ENCODE data around the gene MUC22. TPM values are rescaled to one million over a fixed set of nuclear protein-coding genes. Genes with fewer than 3 reads are reported as not detected.
"Not testable (repeated sequence)": the region's sequence is repeated elsewhere in the genome, so short reads cannot be mapped to it uniquely, and the experiment has no call there.

MUC22 gene
- total and polyA plus RNA-seq, 11 donors, result 0.01 to 0.49 (median 0.20) TPM; not detected in 1

GRCh38 chr6:31048099-31048498 lies 37.8 kb downstream of the MUC22 start:
- ATAC-seq (no peak), DNase-seq (no peak)
- TF ChIP-seq CTCF (IDR thresholded peaks at IDR 0.05) (no peak), POLR2A (IDR thresholded peaks at IDR 0.05) (no peak)
- no peak overlapping the region for H3K4me3 ChIP-seq
- peaks cover 0 to 6% (median 0%) of the 10 kb centered on the region in 12 donors for H3K4me1 ChIP-seq
- no peaks in the 10 kb centered on the region for H3K9me3 ChIP-seq
- WGBS, 4 donors, result 79 to 88% (median 84%) methylated on average over 4 of the region's 4 CpGs
- no peaks in the 10 kb centered on the region for H3K36me3 ChIP-seq
- intact Hi-C loops (cut with DNase I), result loop anchor here in 3 of 10 donors (5.0 to 10.0 kb wide), 3 partner anchors 123 to 133 kb away; partner anchors contain the start of gene VARS2 (in 1 of the 3)
- peaks cover 0 to 14% (median 0%) of the 10 kb centered on the region in 9 donors for H3K27me3 ChIP-seq
- no peak overlapping the region for H3K27ac ChIP-seq

GRCh38 chr6:31049518-31049917 lies 39.2 kb downstream of the MUC22 start:
- DNase-seq (no peak), ATAC-seq (no peak)
- H3K36me3 ChIP-seq, result no peaks in the 10 kb centered on the region
- intact Hi-C loops (cut with DNase I), result loop anchor here in 3 of 10 donors (5.0 to 10.0 kb wide), 3 partner anchors 125 to 135 kb away; partner anchors contain the start of gene VARS2 (in 1 of the 3)
- H3K4me3 ChIP-seq, result no peak overlapping the region
- no peak overlapping the region for H3K27ac ChIP-seq
- TF ChIP-seq POLR2A (IDR thresholded peaks at IDR 0.05) (no peak), CTCF (IDR thresholded peaks at IDR 0.05) (no peak)
- H3K27me3 ChIP-seq, result peaks cover 0 to 21% (median 0%) of the 10 kb centered on the region in 9 donors
- H3K4me1 ChIP-seq, result no peaks in the 10 kb centered on the region
- 88 to 93% (median 91%) methylated on average over 6 of the region's 6 CpGs for WGBS, 4 donors
- H3K9me3 ChIP-seq, result no peaks in the 10 kb centered on the region

GRCh38 chr6:31053187-31053586 lies 42.9 kb downstream of the MUC22 start:
- 59 to 75% (median 68%) methylated on average over 4 of the region's 4 CpGs for WGBS, 4 donors

GRCh38 chr6:31053873-31054272 lies 43.6 kb downstream of the MUC22 start:
- Histone ChIP-seq H3K9me3 (no peaks in the 10 kb centered on the region), H3K4me3 (peak overlapping the region in 5 of 12 donors; percentile 5 to 24 (median 10)), H3K27me3 (peaks cover 0 to 16% (median 0%) of the 10 kb centered on the region in 9 donors), H3K4me1 (no peaks in the 10 kb centered on the region), H3K36me3 (no peaks in the 10 kb centered on the region), H3K27ac (no peak overlapping the region)
- peak in 2 of 4 donors; percentile 28 to 39 for ATAC-seq
- DNase-seq, result peak in 3 of 5 donors; percentile 11 to 48 (median 31)
- intact Hi-C loops (cut with DNase I), result no loop called here
- 12 to 32% (median 17%) methylated on average over 7 to 8 of the region's 8 CpGs for WGBS, 4 donors
- TF ChIP-seq CTCF (IDR thresholded peaks at IDR 0.05) (no peak), POLR2A (IDR thresholded peaks at IDR 0.05) (no peak)

More at GRCh38 chr6:31053187-31053586, 42.9 kb downstream of the MUC22 start:
- H3K27ac ChIP-seq; DNase-seq; H3K36me3 ChIP-seq; intact Hi-C loops (cut with DNase I); ATAC-seq; H3K4me1 ChIP-seq; H3K9me3 ChIP-seq: not testable (repeated sequence)
- Histone ChIP-seq H3K4me3 (peak overlapping the region in 4 of 12 donors; percentile 5 to 24 (median 10)), H3K27me3 (peaks cover 0 to 17% (median 0%) of the 10 kb centered on the region in 9 donors)

GRCh38 chr6:31055441-31055840 lies 45.2 kb downstream of the MUC22 start:
- Histone ChIP-seq H3K4me3 (no peak overlapping the region), H3K27me3 (peaks cover 0 to 10% (median 0%) of the 10 kb centered on the region in 9 donors), H3K4me1 (no peaks in the 10 kb centered on the region), H3K36me3 (no peaks in the 10 kb centered on the region), H3K27ac (no peak overlapping the region), H3K9me3 (no peaks in the 10 kb centered on the region)
- TF ChIP-seq POLR2A (IDR thresholded peaks at IDR 0.05) (no peak), CTCF (IDR thresholded peaks at IDR 0.05) (no peak)
- WGBS, 4 donors, result 79 to 86% (median 83%) methylated on average over 3 to 4 of the region's 4 CpGs
- DNase-seq (no peak), ATAC-seq (no peak)
- intact Hi-C loops (cut with DNase I), result no loop called here
